ENCODE results near the gene POLR2H. TPM values are rescaled to one million over a fixed set of nuclear protein-coding genes. Genes with fewer than 3 reads are reported as not detected.

Gene POLR2H
- total RNA-seq, 1 donor from 2014 or later: 57.7 TPM

DNA sequence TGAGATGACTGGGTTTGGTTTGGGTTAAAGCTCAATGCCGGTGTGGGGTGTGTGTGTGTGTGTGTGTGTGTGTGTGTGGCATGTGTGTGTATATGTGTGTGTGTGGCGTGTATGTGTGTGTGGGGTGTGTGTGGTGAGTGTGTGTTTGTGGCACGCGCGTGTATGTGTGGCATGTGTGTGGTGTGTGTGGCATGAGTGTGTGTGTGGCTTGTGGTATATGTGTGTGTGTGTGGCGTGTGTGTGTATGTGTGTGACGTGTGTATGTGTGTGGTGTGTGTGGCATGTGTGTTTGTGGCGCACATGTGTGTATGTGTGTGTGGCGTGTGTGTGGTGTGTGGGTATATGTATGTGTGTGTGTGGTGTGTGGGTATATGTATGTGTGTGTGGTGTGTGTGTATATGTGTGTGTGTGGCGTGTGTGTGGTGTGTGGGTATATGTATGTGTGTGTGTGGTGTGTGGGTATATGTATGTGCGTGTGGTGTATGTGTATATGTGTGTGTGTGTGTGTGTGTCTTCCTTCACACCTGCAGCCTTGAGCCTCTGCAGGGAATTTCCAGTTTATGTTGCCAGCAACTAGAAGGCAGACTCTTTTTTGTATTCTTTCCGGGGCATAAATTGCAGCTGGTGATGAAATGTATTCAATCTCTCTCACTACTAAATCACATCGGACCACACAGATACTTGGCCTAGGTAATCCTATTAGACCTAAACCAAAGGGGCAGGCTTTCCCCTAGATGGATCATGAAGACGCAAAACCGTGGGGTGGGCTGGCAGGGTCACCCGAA, 53.1 kb downstream of the POLR2H start:
- DNase-seq (ENCODE audit: extremely low spot score, unreplicated experiment): no peak
- Mint-ChIP-seq H3K27ac (ENCODE audit: unreplicated experiment) (no peak overlapping the region), H3K4me3 (ENCODE audit: unreplicated experiment) (no peak overlapping the region), H3K4me1 (ENCODE audit: unreplicated experiment) (no peaks in the 10 kb centered on the region), H3K27me3 (ENCODE audit: unreplicated experiment) (peaks cover 16% of the 10 kb centered on the region), H3K36me3 (ENCODE audit: unreplicated experiment) (no peaks in the 10 kb centered on the region), H3K9me3 (ENCODE audit: unreplicated experiment) (no peaks in the 10 kb centered on the region)
- TF ChIP-seq, protein P1, sequence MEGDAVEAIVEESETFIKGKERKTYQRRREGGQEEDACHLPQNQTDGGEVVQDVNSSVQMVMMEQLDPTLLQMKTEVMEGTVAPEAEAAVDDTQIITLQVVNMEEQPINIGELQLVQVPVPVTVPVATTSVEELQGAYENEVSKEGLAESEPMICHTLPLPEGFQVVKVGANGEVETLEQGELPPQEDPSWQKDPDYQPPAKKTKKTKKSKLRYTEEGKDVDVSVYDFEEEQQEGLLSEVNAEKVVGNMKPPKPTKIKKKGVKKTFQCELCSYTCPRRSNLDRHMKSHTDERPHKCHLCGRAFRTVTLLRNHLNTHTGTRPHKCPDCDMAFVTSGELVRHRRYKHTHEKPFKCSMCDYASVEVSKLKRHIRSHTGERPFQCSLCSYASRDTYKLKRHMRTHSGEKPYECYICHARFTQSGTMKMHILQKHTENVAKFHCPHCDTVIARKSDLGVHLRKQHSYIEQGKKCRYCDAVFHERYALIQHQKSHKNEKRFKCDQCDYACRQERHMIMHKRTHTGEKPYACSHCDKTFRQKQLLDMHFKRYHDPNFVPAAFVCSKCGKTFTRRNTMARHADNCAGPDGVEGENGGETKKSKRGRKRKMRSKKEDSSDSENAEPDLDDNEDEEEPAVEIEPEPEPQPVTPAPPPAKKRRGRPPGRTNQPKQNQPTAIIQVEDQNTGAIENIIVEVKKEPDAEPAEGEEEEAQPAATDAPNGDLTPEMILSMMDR (IDR thresholded peaks at IDR 0.05): no peak

DNA sequence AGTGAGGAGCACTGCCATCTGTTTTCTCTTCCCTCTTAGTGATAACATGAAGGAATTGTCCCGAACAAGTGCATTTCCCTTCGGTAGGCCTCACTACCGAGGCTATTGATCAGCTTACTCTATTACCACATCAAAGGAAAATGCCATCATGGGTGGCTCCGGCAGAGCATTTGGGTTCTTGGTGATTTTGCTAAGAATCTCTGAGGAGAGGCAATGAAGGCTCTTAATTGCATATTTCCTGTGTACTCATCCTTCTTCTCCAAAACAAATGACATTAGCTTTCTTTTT, 53.6 kb downstream of the POLR2H start:
- no peaks in the 10 kb centered on the region for H3K4me1 Mint-ChIP-seq (ENCODE audit: unreplicated experiment)
- H3K27me3 Mint-ChIP-seq (ENCODE audit: unreplicated experiment): peaks cover 19% of the 10 kb centered on the region
- H3K27ac Mint-ChIP-seq (ENCODE audit: unreplicated experiment): no peak overlapping the region
- TF ChIP-seq, protein P1 (IDR thresholded peaks at IDR 0.05): no peak
- H3K9me3 Mint-ChIP-seq (ENCODE audit: unreplicated experiment): no peaks in the 10 kb centered on the region
- no peaks in the 10 kb centered on the region for H3K36me3 Mint-ChIP-seq (ENCODE audit: unreplicated experiment)
- H3K4me3 Mint-ChIP-seq (ENCODE audit: unreplicated experiment): no peak overlapping the region
- no peak for DNase-seq (ENCODE audit: extremely low spot score, unreplicated experiment)

DNA sequence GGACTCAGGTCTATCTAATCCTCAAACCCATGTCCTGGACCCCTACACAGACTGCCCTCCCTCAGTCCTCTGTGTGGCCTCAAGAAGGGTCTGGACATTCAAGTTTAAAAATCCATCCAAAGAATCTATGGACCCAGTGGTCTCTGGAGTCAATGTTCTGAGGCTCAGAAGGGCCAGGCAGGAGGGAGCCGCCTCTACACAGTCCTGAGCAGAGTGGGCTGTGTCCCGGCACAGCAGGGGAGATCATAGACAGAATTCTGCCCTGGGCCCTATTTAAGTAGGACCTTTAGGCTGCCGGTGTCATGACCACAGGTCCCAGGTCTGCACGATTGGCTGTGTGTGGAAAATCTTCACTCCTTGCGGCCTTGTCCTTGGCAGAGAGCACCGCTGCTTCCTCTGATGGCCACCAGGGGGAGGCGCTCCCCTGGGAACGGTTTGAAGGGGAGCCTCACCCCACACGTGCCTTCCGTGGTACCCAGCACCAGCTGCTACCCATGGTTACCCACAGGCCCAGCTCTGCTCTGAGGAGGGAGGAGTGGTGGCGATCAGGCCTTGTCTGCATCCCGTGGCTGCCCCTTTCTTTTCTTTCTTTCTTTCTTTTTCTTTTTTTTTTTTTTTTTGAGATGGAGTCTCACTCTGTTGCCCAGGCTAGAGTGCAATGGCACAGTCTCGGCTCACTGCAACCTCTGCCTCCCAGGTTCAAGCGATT, 56.3 kb downstream of the POLR2H start:
- TF ChIP-seq, protein P1 (IDR thresholded peaks at IDR 0.05): peak; percentile 69
- peaks cover 19% of the 10 kb centered on the region for H3K27me3 Mint-ChIP-seq (ENCODE audit: unreplicated experiment)
- no peaks in the 10 kb centered on the region for H3K36me3 Mint-ChIP-seq (ENCODE audit: unreplicated experiment)
- H3K4me3 Mint-ChIP-seq (ENCODE audit: unreplicated experiment): no peak overlapping the region
- no peaks in the 10 kb centered on the region for H3K9me3 Mint-ChIP-seq (ENCODE audit: unreplicated experiment)
- no peak for DNase-seq (ENCODE audit: extremely low spot score, unreplicated experiment)
- H3K4me1 Mint-ChIP-seq (ENCODE audit: unreplicated experiment): no peaks in the 10 kb centered on the region
- no peak overlapping the region for H3K27ac Mint-ChIP-seq (ENCODE audit: unreplicated experiment)

Other genes starting within 250 kb of the POLR2H start
- gene EIF2B5, start 226.4 kb upstream of the POLR2H start, total RNA-seq: 30.3 and 30.4 TPM in 2 replicates
- 110 and 121 TPM in 2 replicates for gene DVL3, start 206.3 kb upstream of the POLR2H start, total RNA-seq
- 398 and 419 TPM in 2 replicates for gene AP2M1, start 186.9 kb upstream of the POLR2H start, total RNA-seq
- 60.5 and 69.5 TPM in 2 replicates for gene ABCF3, start 175.5 kb upstream of the POLR2H start, total RNA-seq
- 0.11 TPM in 1 of 2 replicates, not detected in the other for gene VWA5B2, start 132.1 kb upstream of the POLR2H start, total RNA-seq
- gene ALG3, start 112.7 kb upstream of the POLR2H start, total RNA-seq: 38.2 and 40.7 TPM in 2 replicates
- 3.9 and 4.5 TPM in 2 replicates for gene EEF1AKMT4, start 112.0 kb upstream of the POLR2H start, total RNA-seq
- gene CAMK2N2, start 100.2 kb upstream of the POLR2H start, total RNA-seq: 1.8 and 2.0 TPM in 2 replicates
- not detected in 2 replicates for gene ECE2, start 85.7 kb upstream of the POLR2H start, total RNA-seq
- gene PSMD2, start 62.5 kb upstream of the POLR2H start, total RNA-seq: 222 and 239 TPM in 2 replicates
- 367 and 385 TPM in 2 replicates for gene EIF4G1, start 47.1 kb upstream of the POLR2H start, total RNA-seq
- gene FAM131A, start 24.1 kb upstream of the POLR2H start, total RNA-seq: 10.1 and 11.3 TPM in 2 replicates
- 9.4 and 9.7 TPM in 2 replicates for gene CLCN2, start 105 bp upstream of the POLR2H start, total RNA-seq
- not detected in 2 replicates for gene THPO, start 16.5 kb downstream of the POLR2H start, total RNA-seq
- 2.7 and 4.4 TPM in 2 replicates for gene CHRD, start 18.3 kb downstream of the POLR2H start, total RNA-seq
- gene EPHB3, start 200.1 kb downstream of the POLR2H start, total RNA-seq: 10.6 and 11.4 TPM in 2 replicates